ENCODE results near the gene PREP.

GRCh38 chr6:105428342-105428957 is 25.6 kb upstream of the PREP start:
- TF ChIP-seq POLR2A (IDR thresholded peaks at IDR 0.05) (no peak), CTCF (IDR thresholded peaks at IDR 0.05) (no peak)
